ENCODE measurements around the gene MYH11.
"Not testable (repeated sequence)": the region's sequence is repeated elsewhere in the genome, so short reads cannot be mapped to it uniquely, and the experiment has no call there.

MYH11 gene

DNA sequence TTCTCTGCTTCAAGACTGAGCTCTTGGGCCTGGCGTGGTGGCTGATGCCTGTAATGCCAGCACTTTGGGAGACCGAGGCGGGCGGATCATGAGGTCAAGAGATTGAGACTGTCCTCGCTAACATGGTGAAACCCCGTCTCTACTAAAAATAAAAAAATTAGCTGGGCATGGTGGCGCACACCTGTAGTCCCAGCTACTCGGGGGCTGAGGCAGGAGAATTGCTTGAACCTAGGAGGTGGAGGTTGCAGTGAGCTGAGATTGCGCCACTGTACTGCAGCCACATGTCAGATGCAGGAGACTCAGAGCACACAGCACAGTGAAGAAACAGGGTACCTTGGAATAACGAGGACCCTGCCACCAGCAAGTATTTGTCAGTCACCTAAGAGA is 184.7 kb downstream of the MYH11 start:
- DNase-seq (ENCODE audit: low spot score), result not testable (repeated sequence)

DNA sequence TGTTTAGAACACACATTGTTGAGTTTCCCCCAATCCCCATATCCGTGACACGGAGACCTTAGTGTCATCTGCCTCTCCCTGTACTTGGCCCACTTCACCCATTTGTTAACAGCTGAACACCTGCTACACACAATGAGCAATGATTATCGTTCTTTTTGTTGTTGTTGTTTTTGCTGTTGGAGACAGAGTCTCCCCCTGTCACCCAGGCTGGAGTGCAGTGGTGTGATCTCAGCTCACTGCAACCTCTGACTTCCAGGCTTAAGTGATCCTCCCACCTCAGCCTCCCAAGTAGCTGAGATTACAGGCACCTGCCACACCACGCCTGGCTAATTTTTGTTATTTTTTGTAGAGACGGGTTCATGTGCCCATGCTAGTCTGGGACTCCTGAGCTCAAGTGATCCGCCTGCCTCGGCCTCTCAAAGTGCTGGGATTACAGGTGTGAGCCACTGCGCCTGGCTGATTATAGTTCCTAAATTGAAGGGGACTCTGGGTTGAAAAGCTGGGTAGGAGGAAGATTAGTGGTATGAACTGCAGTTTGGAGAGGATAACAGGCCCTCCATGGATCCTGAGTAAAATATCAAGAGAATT is 185.2 kb downstream of the MYH11 start:
- no peak for DNase-seq (ENCODE audit: low spot score)

DNA sequence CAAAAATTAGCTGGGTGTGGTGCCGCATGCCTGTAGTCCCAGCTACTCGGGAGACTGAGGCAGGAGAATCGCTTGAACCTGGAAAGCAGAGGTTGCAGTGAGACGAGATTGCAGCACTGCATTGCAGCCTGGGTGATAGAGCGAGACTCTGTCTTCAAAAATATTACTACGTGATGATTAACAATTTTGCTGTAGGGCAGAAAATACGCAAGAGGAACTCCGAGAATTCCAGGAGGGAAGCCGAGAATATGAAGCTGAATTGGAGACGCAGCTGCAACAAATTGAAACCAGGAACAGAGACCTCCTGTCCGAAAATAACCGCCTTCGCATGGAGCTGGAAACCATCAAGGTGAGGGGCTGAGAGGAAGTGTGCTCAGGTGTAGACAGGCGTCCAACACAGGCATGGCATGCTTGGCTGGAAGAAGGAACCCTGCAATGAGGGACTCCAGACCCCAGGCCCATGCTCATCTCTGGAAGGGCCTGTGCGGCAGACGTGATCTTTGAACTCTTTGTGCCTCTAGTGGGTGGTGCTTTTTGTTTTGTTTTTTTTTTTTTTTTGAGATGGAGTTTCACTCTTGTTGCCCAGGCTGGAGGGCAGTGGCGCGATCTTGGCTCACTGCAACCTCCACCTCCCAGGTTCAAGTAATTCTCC is 189.6 kb downstream of the MYH11 start:
- no peak for DNase-seq (ENCODE audit: low spot score)

- no peak for DNase-seq (ENCODE audit: low spot score)
Measured at GRCh38 chr16:15665107-15665506, 191.7 kb downstream of the MYH11 start.

GRCh38 chr16:15660203-15660601 is 196.6 kb downstream of the MYH11 start:
- no peak for DNase-seq (ENCODE audit: low spot score)

DNA sequence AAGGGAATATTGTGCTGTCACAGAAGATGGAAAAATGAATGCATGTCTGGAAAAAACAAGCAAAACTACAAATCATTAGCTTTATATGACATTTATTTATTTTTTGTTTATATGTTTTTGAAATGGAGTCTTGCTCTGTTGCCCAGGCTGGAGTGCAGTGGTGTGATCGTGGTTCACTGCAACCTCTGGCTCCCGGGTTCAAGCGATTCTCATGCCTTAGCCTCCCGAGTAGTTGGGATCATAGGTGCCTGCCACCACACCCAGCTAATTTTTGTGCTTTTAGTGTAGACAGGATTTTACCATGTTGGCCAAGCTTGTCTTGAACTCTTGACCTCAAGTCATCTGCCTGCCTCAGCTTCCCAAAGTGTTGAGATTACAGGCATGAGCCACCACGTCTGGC is 198.3 kb downstream of the MYH11 start:
- no peak for DNase-seq (ENCODE audit: low spot score)

DNA sequence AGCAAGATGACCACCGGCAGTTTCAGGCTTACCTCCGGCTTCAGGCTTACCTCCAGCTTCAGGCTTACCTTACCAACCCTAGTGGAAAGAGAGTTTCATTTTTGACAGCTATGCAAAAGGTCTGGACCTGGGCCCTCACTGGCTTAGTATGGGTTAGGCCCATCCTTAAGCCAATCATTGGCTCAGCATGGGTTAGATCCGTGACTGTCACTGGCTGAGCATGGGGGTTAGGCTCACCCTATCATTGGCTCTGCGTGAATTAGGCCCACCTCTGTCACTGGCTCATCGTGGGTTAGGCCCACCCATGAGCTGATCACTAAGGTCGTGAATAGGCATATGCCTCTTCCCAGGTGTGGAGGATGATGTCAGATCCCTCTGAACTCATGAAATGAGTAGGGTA is 198.7 kb downstream of the MYH11 start:
- no peak for DNase-seq (ENCODE audit: low spot score)

DNA sequence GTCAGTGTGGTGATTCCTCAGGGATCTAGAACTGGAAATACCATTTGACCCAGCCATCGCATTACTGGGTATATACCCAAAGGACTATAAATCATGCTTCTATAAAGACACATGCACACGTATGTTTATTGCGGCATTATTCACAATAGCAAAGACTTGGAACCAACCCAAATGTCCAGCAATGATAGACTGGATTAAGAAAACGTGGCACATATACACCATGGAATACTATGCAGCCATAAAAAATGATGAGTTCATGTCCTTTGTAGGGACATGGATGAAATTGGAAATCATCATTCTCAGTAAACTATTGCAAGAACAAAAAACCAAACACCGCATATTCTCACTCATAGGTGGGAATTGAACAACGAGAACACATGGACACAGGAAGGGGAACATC is 201.3 kb downstream of the MYH11 start:
- DNase-seq (ENCODE audit: low spot score), result not testable (repeated sequence)

- DNase-seq (ENCODE audit: low spot score), result no peak
Measured at GRCh38 chr16:15654591-15654990, 202.2 kb downstream of the MYH11 start.

- DNase-seq (ENCODE audit: low spot score), result peak; percentile 80
Measured at GRCh38 chr16:15653227-15653626, 203.6 kb downstream of the MYH11 start.
